CD4-positive, CD25-positive, alpha-beta regulatory T cell (primary cell): ENCODE results near the gene NOS1. TPM values are rescaled to one million over a fixed set of nuclear protein-coding genes. Genes with fewer than 3 reads are reported as not detected.

Source experiments
- ATAC-seq, 2 donors: fragments of 150-1000 bp; cut with Tn5 transposase; one replicate each; pipeline ENCODE4 v1.10.0; 2021; ENCODE audit warnings: low read depth in 2 of 2, moderate number of reproducible peaks in 2 of 2, moderate library complexity in 1 of 2
- DNase-seq, 3 donors: peaks; one replicate each; pipeline versions ENCODE4 v3.0.0 to v3.0.0-alpha.2; 2012 to 2022; ENCODE audit warnings: mixed read lengths in 1 of 3
- H3K27ac ChIP-seq: one replicate; pipeline ENCODE4 v1.7.0; 2013; ENCODE audit warnings: mild to moderate bottlenecking, low read length; ENCODE audit not compliant: insufficient read depth, poor library complexity, severe bottlenecking
- H3K27me3 ChIP-seq: one replicate; pipeline ENCODE4 v1.7.0; 2013; ENCODE audit warnings: low read length; ENCODE audit not compliant: control insufficient read depth, insufficient read depth
- H3K36me3 ChIP-seq: one replicate; pipeline ENCODE4 v1.7.0; 2013; ENCODE audit warnings: mild to moderate bottlenecking, low read length, moderate library complexity; ENCODE audit not compliant: control insufficient read depth, insufficient read depth
- H3K4me1 ChIP-seq: 2 replicates; pipeline ENCODE4 v1.7.0; 2013; ENCODE audit warnings: mild to moderate bottlenecking, low read length; ENCODE audit not compliant: insufficient read depth, control insufficient read depth, poor library complexity, severe bottlenecking
- H3K4me3 ChIP-seq: one replicate; pipeline ENCODE4 v1.7.0; 2013; ENCODE audit warnings: low read depth, mild to moderate bottlenecking, low read length, moderate library complexity
- H3K9me3 ChIP-seq, 2 experiments: 1 replicate in 1 of 2; 2 replicates in 1 of 2; pipeline ENCODE4 v1.7.0; 2013; ENCODE audit warnings: low read length in 2 of 2, mild to moderate bottlenecking in 1 of 2, moderate library complexity in 1 of 2; ENCODE audit not compliant: control insufficient read depth in 2 of 2
- H3K27ac Mint-ChIP-seq, 3 donors: one replicate each; pipeline ENCODE4 v1.8.0; 2020 to 2022; ENCODE audit warnings: mild to moderate bottlenecking in 3 of 3, mixed read lengths in 3 of 3, moderate library complexity in 2 of 3
- H3K27me3 Mint-ChIP-seq: one replicate; pipeline ENCODE4 v1.8.0; 2022; ENCODE audit warnings: mild to moderate bottlenecking, mixed read lengths
- H3K36me3 Mint-ChIP-seq: one replicate; pipeline ENCODE4 v1.8.0; 2020; ENCODE audit warnings: mixed read lengths
- H3K4me1 Mint-ChIP-seq, 4 donors: one replicate each; pipeline ENCODE4 v1.8.0; 2020 to 2022; ENCODE audit warnings: mixed read lengths in 4 of 4, mild to moderate bottlenecking in 1 of 4
- H3K4me3 Mint-ChIP-seq, 4 donors: one replicate each; pipeline ENCODE4 v1.8.0; 2020 to 2022; ENCODE audit warnings: mild to moderate bottlenecking in 4 of 4, mixed read lengths in 4 of 4, moderate library complexity in 3 of 4
- H3K9me3 Mint-ChIP-seq, 7 donors: one replicate each; pipeline ENCODE4 v1.8.0; 2020 to 2022; ENCODE audit warnings: mixed read lengths in 7 of 7, mild to moderate bottlenecking in 3 of 7, moderate library complexity in 2 of 7
- polyA plus RNA-seq, 4 donors: library from polyadenylated mRNA; unstranded; fragments of 300-500 nt; fragmentation: Illumina TruSeq; gene quantifications; one replicate each; pipeline ENCODE4 v1.2.3, GENCODE V29; 2021
- total RNA-seq: library from RNA; stranded (reverse); gene quantifications from one replicate; pipeline ENCODE4 v1.2.3, GENCODE V29; 2022

The NOS1 gene
- total and polyA plus RNA-seq, 5 donors from 2014 or later, result not detected

DNA sequence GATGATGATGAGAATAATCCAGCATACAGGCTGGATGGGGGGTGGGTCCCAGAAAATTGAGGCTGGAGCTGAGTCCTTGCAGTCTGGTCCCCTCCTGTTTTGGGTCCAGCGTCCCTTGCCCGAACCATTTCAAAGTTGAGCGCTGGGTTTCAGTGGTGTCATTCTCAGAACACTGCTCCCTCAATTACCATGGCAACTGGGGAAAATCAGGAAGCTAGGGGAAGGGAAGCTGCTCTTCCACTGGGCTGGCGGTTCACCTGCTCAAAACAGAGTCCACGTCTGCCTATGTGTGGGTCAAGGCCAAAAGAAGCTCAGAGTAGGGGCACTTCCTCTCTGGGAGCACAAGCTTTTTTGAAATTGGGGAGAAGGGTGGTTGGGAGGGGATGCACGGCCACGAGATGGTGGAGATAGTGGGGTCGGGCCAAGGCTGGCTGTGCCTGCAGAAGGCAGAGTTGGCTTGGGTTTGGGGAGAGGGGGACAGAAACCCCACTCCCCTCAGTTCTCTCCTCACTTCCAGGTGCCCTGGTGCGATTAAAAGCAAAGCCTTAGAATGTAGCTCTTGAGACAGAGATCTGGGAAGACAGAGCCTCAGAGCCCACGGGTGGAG is 1.7 kb upstream of the NOS1 start:
- Histone ChIP-seq H3K9me3 (no peaks in the 10 kb centered on the region), H3K4me3 (no peak overlapping the region), H3K27me3 (peaks cover 2% of the 10 kb centered on the region), H3K36me3 (no peaks in the 10 kb centered on the region), H3K4me1 (no peaks in the 10 kb centered on the region), H3K27ac (no peak overlapping the region)
- Mint-ChIP-seq H3K27me3 (peaks cover 39% of the 10 kb centered on the region), H3K27ac (no peak overlapping the region), H3K4me1 (no peaks in the 10 kb centered on the region), H3K4me3 (no peak overlapping the region), H3K9me3 (peaks cover 0 to 2% (median 0%) of the 10 kb centered on the region in 7 donors), H3K36me3 (no peaks in the 10 kb centered on the region)
- ATAC-seq (no peak), DNase-seq (no peak)

DNA sequence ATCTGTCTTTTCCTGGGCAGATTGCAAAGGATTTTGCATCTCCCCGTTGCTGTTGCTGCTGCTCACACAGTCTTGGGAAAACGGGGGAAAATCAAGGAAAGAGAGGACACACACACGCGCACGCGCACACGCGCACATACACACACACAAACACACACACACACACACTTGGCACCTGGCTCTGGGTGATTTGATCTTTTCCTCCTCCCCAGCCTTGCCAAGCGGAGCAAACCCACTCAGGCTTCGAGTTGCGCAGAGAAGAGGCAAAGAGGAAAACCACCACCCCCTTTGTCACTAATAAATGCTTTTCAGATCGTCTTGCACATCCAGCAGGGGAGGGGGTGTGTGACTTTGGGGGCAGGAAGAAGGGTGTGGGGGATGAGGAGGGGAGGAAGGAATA is 965 bp upstream of the NOS1 start:
- Histone ChIP-seq H3K36me3 (no peaks in the 10 kb centered on the region), H3K27me3 (peaks cover 2% of the 10 kb centered on the region), H3K4me3 (no peak overlapping the region), H3K9me3 (no peaks in the 10 kb centered on the region), H3K27ac (no peak overlapping the region), H3K4me1 (no peaks in the 10 kb centered on the region)
- H3K27me3 Mint-ChIP-seq, result peaks cover 46% of the 10 kb centered on the region
- ATAC-seq, result no peak
- no peak overlapping the region for H3K4me3 Mint-ChIP-seq
- no peak for DNase-seq
- peaks cover 0 to 2% (median 0%) of the 10 kb centered on the region in 7 donors for H3K9me3 Mint-ChIP-seq
- H3K36me3 Mint-ChIP-seq, result no peaks in the 10 kb centered on the region
- H3K27ac Mint-ChIP-seq, result no peak overlapping the region
- no peaks in the 10 kb centered on the region for H3K4me1 Mint-ChIP-seq

DNA sequence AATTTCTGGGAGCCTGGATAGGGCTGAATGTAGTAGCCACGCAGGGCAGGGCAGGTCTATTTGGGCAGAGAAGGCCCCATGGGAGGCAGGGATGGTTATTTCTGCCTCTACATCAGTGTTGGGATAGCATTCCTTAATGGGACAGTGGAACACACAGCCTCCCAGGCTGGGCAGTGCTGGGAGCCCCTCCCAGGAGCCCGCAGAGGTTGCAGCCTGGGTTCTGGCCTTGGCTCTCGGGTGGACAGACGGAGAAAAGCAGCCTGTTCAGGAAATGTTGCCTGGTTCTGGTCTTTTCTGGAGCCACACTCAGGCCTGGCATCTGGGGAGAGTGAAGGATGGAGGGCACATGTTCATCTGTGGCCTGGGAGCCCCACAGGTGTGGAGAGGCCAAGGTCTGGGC is 479 bp upstream of the NOS1 start:
- no peak overlapping the region for H3K4me3 Mint-ChIP-seq
- DNase-seq, result no peak
- Histone ChIP-seq H3K27ac (no peak overlapping the region), H3K27me3 (peaks cover 2% of the 10 kb centered on the region), H3K36me3 (no peaks in the 10 kb centered on the region), H3K4me3 (no peak overlapping the region), H3K9me3 (no peaks in the 10 kb centered on the region), H3K4me1 (no peaks in the 10 kb centered on the region)
- peaks cover 46% of the 10 kb centered on the region for H3K27me3 Mint-ChIP-seq
- no peaks in the 10 kb centered on the region for H3K36me3 Mint-ChIP-seq
- H3K9me3 Mint-ChIP-seq, result peaks cover 0 to 2% (median 0%) of the 10 kb centered on the region in 7 donors
- ATAC-seq, result no peak
- H3K4me1 Mint-ChIP-seq, result no peaks in the 10 kb centered on the region
- no peak overlapping the region for H3K27ac Mint-ChIP-seq

DNA sequence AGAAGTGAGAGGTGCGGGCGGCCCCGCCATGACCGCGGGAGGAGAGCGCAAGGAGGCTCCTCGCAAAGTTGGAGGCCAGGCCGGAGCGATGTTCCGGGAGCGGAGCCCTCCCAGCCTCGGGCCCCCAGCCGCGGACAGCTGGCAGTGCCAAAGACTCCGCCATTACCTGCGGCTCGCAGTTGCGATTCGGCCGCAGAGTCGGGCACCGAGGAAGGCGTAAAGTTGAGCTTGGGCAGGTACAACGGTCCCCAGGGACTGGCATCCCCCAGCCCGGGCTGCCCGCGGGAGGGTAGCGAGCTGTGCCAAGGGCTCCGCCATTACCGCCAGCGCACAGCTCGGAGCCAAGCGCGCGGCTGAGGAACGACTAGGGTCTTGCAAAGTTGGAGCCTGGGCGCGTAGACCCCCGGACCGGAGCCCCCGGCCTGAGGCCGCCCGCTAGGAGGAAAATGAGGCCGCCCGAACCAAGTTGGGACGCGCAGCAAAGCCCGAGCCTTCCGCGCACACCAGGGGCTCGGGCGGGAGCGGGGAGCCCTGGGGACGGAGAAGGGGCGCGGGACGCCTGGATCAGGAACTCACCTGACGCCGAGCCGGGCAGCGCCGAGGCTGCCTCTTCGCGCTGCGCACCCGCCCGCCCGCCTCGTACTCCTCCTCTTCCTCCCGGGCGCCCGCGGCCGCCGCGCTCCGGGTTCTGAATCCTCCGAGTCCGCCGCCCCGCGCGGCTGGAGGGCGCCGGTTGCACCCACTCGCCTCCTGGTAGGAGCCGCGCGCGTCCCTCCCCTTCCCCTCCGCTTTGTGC is 677 bp downstream of the NOS1 start:
- H3K27me3 ChIP-seq, result peaks cover 2% of the 10 kb centered on the region
- no peak overlapping the region for H3K4me3 Mint-ChIP-seq
- DNase-seq (no peak), ATAC-seq (no peak)
- H3K9me3 Mint-ChIP-seq, result peaks cover 0 to 1% (median 0%) of the 10 kb centered on the region in 7 donors
- no peaks in the 10 kb centered on the region for H3K36me3 Mint-ChIP-seq
- no peaks in the 10 kb centered on the region for H3K9me3 ChIP-seq
- H3K27me3 Mint-ChIP-seq, result peaks cover 39% of the 10 kb centered on the region
- H3K36me3 ChIP-seq, result no peaks in the 10 kb centered on the region
- H3K4me3 ChIP-seq, result no peak overlapping the region
- no peak overlapping the region for H3K27ac Mint-ChIP-seq
- no peak overlapping the region for H3K27ac ChIP-seq
- no peaks in the 10 kb centered on the region for H3K4me1 Mint-ChIP-seq
- H3K4me1 ChIP-seq, result no peaks in the 10 kb centered on the region

DNA sequence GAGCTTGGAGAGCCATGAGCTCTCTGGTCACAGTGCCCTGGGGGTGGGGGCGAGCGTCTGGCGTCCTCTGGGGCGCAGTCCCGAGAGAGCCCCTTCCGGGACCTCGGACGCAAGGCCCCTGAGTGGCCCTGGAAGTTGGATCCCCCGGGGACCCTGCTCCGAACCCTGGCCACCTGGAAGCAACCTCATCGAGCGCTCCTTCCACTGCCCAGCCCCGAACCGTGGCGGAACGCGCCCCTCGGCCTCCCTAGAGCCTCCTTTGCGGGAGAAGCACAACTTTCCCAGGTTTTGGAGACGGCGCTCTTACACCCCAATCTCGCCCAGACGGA is 1.2 kb downstream of the NOS1 start:
- peaks cover 2% of the 10 kb centered on the region for H3K27me3 ChIP-seq
- H3K4me1 Mint-ChIP-seq, result no peaks in the 10 kb centered on the region
- H3K27me3 Mint-ChIP-seq, result peaks cover 37% of the 10 kb centered on the region
- no peak overlapping the region for H3K27ac Mint-ChIP-seq
- H3K9me3 Mint-ChIP-seq, result peaks cover 0 to 1% (median 0%) of the 10 kb centered on the region in 7 donors
- H3K4me3 Mint-ChIP-seq, result no peak overlapping the region
- H3K36me3 Mint-ChIP-seq, result no peaks in the 10 kb centered on the region
- no peak overlapping the region for H3K4me3 ChIP-seq
- no peaks in the 10 kb centered on the region for H3K36me3 ChIP-seq
- H3K4me1 ChIP-seq, result no peaks in the 10 kb centered on the region
- no peak overlapping the region for H3K27ac ChIP-seq
- ATAC-seq, result no peak
- no peak for DNase-seq
- H3K9me3 ChIP-seq, result no peaks in the 10 kb centered on the region

DNA sequence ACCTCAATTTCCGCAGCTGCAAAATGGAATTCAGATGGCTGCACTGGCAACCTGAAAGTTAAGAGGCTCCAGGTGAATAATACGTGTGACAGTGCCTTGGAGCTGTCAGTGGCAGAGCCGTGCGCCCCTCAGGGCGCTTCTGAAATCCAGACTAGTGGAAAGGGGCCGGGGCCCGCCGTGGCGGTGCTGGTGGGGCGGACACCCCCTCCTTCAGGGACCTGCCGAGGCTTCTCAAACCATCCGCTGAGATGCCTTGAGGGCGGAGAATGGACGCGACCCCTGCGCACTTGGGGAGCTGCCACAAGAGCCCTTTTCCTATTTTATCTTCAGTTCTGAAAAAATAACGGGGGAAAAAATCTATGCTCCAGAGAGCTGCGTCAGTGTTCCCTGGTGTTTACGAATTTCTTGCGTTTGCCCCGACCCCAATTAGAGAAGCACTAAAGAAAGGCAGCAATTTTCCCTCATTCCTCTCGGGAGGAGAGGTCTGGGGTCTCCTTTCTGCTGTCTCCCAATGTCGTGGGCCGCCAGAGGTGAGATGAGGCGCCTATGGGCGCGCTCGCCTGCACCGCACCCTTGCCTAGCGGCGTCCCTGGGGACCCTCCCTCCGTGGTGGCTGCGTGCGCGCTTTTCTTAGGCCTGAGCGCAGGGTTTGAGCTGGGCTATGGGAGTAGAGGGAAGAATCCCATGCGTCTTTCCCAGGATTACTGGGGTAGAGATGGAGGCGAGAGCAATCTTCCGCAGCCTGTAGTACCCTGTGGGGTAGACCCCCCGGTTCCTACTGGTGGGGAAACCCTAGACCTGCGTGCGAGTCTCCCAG is 2.2 kb downstream of the NOS1 start:
- ATAC-seq (no peak), DNase-seq (no peak)
- Histone ChIP-seq H3K9me3 (no peaks in the 10 kb centered on the region), H3K4me3 (no peak overlapping the region), H3K27me3 (peaks cover 2% of the 10 kb centered on the region), H3K4me1 (no peaks in the 10 kb centered on the region), H3K27ac (no peak overlapping the region), H3K36me3 (no peaks in the 10 kb centered on the region)
- Mint-ChIP-seq H3K9me3 (peaks cover 0 to 1% (median 0%) of the 10 kb centered on the region in 7 donors), H3K36me3 (no peaks in the 10 kb centered on the region), H3K4me3 (no peak overlapping the region), H3K27ac (no peak overlapping the region), H3K4me1 (no peaks in the 10 kb centered on the region), H3K27me3 (peaks cover 33% of the 10 kb centered on the region)

DNA sequence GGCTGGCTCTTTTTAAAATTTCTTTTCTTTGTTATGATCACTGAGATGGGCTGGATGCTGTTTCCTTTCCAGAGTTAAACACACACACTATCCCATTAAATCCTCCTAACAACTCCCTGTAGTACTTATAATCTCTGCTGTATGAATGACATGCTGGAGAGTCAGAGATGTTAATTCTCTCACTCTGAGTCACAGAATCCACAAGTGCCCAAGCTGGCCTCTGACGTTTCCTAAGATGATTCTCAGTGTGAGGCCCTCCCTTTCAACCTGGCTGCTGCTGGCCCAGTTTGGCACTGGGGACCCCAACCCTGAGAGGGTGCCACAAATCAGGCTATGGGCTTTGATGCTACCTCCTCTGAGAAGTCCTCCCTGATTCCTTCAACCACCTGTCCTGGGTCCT is 5.4 kb downstream of the NOS1 start:
- Mint-ChIP-seq H3K9me3 (peaks cover 0 to 2% (median 0%) of the 10 kb centered on the region in 7 donors), H3K4me3 (no peak overlapping the region)

More for the DNA sequence above, 5.4 kb downstream of the NOS1 start:
- Histone ChIP-seq H3K27me3 (no peaks in the 10 kb centered on the region), H3K27ac (no peak overlapping the region), H3K36me3 (no peaks in the 10 kb centered on the region), H3K9me3 (no peaks in the 10 kb centered on the region), H3K4me3 (no peak overlapping the region), H3K4me1 (no peaks in the 10 kb centered on the region)
- ATAC-seq (no peak), DNase-seq (no peak)
- Mint-ChIP-seq H3K4me1 (no peaks in the 10 kb centered on the region), H3K27ac (no peak overlapping the region), H3K36me3 (no peaks in the 10 kb centered on the region), H3K27me3 (peaks cover 11% of the 10 kb centered on the region)
